Stomach (tissue), 4 donors: ENCODE results near the gene PARL.

ENCODE experiments used
- POLR2A ChIP-seq, 4 donors: fragments of 450-650 bp; IDR thresholded peaks; one replicate each; pipeline ENCODE4 v1.6.1; 2016; ENCODE audit warnings: antibody characterized with exemption in 4 of 4, control low read depth in 2 of 4, mild to moderate bottlenecking in 1 of 4, moderate library complexity in 1 of 4
- TF ChIP-seq, protein P1 (sequence below), 7 experiments: fragments of 450-650 bp in 4 of 7; fragments of 200-600 bp in 3 of 7; sonication (generic) in 3 of 7; IDR thresholded peaks; one replicate each; pipeline ENCODE4 v1.5.1; 2016 to 2019; ENCODE audit warnings: antibody characterized with exemption in 7 of 7, control low read depth in 2 of 7, mild to moderate bottlenecking in 1 of 7

- TF ChIP-seq, protein P1, sequence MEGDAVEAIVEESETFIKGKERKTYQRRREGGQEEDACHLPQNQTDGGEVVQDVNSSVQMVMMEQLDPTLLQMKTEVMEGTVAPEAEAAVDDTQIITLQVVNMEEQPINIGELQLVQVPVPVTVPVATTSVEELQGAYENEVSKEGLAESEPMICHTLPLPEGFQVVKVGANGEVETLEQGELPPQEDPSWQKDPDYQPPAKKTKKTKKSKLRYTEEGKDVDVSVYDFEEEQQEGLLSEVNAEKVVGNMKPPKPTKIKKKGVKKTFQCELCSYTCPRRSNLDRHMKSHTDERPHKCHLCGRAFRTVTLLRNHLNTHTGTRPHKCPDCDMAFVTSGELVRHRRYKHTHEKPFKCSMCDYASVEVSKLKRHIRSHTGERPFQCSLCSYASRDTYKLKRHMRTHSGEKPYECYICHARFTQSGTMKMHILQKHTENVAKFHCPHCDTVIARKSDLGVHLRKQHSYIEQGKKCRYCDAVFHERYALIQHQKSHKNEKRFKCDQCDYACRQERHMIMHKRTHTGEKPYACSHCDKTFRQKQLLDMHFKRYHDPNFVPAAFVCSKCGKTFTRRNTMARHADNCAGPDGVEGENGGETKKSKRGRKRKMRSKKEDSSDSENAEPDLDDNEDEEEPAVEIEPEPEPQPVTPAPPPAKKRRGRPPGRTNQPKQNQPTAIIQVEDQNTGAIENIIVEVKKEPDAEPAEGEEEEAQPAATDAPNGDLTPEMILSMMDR (IDR thresholded peaks at IDR 0.05): no peak
- no peak for TF ChIP-seq POLR2A (IDR thresholded peaks at IDR 0.05)
Observed at GRCh38 chr3:183825456-183826161, 59.1 kb downstream of the PARL start, which contains the start of gene MAP6D1.
